GM12801 (cell line): ENCODE measurements around the gene PTTG2.

Experiments used
- TF ChIP-seq, protein P1 (sequence below): IDR thresholded peaks from one replicate; pipeline ENCODE4 v1.5.1; 2011; ENCODE audit warnings: control low read depth; ENCODE audit not compliant: insufficient read length; ENCODE audit errors: extremely low read depth

PTTG2 gene

DNA sequence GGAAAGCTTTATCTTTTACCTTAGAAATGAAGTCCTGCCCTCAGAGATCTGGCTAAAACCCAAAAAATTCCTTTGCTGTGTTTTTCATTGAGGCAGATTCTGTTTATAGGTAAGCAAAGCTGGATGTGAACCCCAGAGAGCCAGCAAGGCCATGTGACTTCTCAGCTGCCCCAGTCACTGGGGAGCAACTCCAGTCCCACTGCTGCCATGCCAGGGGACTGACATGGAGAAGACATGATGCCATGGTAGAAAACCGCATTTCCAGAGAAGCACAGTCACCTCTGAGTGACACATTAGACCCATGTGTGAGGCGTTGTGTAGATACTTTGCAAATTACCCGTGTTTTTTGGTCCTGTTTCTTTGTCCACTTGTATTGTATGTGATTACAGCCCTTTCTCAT lies 45.4 kb downstream of the PTTG2 start:
- TF ChIP-seq, protein P1, sequence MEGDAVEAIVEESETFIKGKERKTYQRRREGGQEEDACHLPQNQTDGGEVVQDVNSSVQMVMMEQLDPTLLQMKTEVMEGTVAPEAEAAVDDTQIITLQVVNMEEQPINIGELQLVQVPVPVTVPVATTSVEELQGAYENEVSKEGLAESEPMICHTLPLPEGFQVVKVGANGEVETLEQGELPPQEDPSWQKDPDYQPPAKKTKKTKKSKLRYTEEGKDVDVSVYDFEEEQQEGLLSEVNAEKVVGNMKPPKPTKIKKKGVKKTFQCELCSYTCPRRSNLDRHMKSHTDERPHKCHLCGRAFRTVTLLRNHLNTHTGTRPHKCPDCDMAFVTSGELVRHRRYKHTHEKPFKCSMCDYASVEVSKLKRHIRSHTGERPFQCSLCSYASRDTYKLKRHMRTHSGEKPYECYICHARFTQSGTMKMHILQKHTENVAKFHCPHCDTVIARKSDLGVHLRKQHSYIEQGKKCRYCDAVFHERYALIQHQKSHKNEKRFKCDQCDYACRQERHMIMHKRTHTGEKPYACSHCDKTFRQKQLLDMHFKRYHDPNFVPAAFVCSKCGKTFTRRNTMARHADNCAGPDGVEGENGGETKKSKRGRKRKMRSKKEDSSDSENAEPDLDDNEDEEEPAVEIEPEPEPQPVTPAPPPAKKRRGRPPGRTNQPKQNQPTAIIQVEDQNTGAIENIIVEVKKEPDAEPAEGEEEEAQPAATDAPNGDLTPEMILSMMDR, result no peak

DNA sequence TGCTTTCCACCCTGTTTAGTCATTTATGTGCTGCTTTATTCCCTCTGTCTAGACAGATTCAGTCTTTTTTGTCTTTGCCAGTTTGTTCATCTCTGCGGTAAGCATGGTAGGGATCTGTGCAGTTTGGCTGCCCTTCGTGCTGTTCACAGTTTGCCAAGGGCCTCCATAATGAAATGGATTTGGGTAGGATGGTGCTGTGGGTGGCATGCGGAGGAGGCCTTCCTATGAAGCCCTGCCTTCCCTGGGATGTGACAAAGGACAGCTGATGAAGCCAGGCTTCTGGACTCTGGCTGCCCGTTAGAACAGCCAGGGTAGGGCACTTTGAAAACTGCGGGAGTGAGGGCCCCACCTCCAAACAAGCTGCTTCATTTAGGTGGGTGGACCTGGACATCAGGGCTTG lies 47.4 kb downstream of the PTTG2 start:
- TF ChIP-seq, protein P1, result no peak

DNA sequence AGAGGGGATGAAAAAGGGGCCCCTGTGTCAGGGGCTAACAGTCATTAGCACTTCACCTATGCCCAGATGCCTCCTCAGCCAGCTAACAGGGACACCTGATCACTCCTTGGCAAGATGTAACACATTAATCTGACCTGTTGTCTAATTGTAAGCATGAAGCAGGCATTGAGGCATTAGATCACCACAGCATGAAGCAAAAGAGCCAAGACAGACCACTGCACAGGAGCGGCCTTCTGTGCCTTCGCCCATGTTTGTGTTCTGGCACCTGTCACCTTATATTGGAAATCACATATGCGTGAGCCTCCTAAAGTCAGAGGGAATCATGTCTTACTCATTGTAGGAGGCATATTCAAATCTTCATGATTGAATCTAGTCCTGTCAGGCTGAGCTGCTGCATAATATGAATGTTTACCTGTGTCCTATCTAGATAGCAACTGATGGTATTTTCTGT lies 48.4 kb downstream of the PTTG2 start:
- TF ChIP-seq, protein P1, result no peak

GRCh38 chr4:38009421-38009820 lies 49.2 kb downstream of the PTTG2 start:
- TF ChIP-seq, protein P1, result no peak

DNA sequence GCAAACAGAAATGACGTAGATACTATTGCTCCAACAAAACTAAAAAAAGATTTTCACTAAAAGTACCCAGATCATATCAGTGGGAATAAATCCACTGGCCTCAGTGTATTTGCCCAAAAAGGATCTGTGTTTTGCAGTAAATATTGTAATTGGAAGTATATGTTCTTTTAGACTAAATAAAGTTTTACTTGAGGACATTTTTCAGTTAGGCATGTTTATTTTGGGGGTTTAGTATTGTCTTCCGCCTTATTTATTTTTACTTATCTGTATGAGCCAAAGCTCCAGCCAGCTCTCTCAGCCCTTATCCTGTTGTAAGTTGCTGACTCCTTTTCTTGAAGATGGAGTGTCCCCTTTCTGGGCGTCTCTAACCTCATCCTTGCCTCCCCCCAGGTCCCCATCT lies 49.8 kb downstream of the PTTG2 start:
- TF ChIP-seq, protein P1, result no peak
